Measurements from ENCODE around the gene IQCE. TPM values are rescaled to one million over a fixed set of nuclear protein-coding genes. Genes with fewer than 3 reads are reported as not detected.

IQCE gene
- total RNA-seq, 2 donors from 2014 or later, result 6.6 to 9.1 TPM

DNA sequence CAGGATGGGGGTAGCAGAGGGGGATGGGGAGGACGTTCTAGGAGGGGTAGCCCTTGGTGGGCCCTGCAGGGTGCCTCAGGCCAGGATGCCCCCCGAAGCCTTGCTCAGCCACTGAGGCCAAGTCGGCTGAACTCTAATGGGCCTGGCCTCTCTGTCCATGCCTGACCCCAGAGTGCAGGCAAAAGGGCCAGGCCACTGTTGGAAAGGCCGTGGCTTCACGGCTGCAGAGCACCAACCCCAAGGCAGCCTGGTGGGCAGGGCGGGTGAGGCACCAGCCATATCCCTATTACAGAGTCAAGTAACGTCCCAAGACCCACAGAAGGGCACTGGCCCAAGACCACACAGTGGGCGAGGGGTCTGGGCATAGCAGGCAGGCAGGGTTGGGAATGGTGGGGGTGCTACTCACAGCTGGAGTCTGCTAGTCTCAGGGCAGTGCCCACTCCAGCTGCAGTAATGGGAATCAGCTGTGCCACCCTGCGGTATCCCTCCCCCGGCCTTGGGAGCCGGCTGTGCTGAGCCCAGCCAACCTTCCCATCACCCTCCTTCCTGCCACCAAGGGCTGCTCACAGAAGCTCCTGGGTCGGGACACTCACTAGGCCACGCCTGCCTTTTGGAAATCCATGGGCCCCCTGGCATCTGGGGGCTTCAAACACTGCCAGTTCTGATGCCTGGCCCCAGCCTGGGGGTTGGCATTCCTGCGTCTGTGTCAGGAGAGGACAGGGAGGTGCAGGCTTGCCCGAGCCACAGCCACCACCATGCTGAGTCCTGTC lies 43.2 kb upstream of the IQCE start:
- peaks cover 0 to 45% of the 10 kb centered on the region in 2 donors for H3K4me1 ChIP-seq
- no peaks in the 10 kb centered on the region for H3K9me3 ChIP-seq
- no peak for DNase-seq (ENCODE audit: low spot score)
- TF ChIP-seq, protein P1, sequence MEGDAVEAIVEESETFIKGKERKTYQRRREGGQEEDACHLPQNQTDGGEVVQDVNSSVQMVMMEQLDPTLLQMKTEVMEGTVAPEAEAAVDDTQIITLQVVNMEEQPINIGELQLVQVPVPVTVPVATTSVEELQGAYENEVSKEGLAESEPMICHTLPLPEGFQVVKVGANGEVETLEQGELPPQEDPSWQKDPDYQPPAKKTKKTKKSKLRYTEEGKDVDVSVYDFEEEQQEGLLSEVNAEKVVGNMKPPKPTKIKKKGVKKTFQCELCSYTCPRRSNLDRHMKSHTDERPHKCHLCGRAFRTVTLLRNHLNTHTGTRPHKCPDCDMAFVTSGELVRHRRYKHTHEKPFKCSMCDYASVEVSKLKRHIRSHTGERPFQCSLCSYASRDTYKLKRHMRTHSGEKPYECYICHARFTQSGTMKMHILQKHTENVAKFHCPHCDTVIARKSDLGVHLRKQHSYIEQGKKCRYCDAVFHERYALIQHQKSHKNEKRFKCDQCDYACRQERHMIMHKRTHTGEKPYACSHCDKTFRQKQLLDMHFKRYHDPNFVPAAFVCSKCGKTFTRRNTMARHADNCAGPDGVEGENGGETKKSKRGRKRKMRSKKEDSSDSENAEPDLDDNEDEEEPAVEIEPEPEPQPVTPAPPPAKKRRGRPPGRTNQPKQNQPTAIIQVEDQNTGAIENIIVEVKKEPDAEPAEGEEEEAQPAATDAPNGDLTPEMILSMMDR (IDR thresholded peaks at IDR 0.05), result no peak
- no peak overlapping the region for H3K27ac ChIP-seq
- H3K4me3 ChIP-seq, result no peak overlapping the region
- no peaks in the 10 kb centered on the region for H3K36me3 ChIP-seq
- H3K27me3 ChIP-seq, result no peaks in the 10 kb centered on the region

DNA sequence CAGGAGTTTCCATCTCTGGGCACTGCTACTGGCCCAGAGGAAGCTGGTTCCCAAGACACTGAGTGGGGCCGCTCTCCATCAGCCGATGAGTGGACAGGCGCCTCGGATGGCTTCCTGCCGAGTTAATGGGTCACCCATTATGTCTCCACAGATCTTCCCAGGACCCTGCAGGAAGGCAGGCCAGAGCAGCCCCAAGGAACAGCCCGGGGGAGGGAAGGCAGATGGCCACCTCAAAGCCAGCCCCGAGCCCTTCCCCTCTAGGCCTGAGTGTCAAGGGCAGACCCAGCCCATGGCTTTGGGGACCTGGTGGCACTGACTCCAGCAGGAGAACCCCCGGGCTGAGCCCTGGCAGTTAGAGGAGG lies 42.6 kb upstream of the IQCE start:
- no peak for DNase-seq (ENCODE audit: low spot score)
- H3K27me3 ChIP-seq, result no peaks in the 10 kb centered on the region
- no peak overlapping the region for H3K4me3 ChIP-seq
- peaks cover 0 to 44% of the 10 kb centered on the region in 2 donors for H3K4me1 ChIP-seq
- H3K36me3 ChIP-seq, result no peaks in the 10 kb centered on the region
- TF ChIP-seq, protein P1 (IDR thresholded peaks at IDR 0.05), result no peak
- no peaks in the 10 kb centered on the region for H3K9me3 ChIP-seq
- H3K27ac ChIP-seq, result no peak overlapping the region

DNA sequence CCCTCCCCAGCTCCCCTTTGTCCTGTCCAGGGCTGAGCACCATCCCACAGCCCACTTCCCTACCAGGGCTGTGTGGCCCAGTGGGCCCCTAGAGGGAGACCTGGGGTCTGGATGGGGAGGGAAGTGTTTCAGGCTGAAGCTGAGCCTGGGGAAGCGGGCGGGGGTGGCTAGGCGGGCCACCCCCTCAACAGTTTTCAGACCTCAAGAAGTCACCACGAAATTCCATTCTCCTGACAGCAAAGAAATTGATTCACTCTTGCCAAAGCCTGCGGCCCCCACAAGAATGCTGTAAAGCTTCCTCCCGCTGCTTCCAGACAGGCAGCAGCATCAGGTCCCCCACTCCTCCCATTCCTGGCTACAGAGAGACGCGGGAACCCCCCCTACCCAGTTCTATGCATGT lies 41.8 kb upstream of the IQCE start:
- Histone ChIP-seq H3K27ac (no peak overlapping the region), H3K4me3 (no peak overlapping the region), H3K4me1 (peaks cover 0 to 44% of the 10 kb centered on the region in 2 donors), H3K36me3 (no peaks in the 10 kb centered on the region), H3K27me3 (no peaks in the 10 kb centered on the region), H3K9me3 (no peaks in the 10 kb centered on the region)
- no peak for DNase-seq (ENCODE audit: low spot score)
- TF ChIP-seq, protein P1 (IDR thresholded peaks at IDR 0.05), result no peak

DNA sequence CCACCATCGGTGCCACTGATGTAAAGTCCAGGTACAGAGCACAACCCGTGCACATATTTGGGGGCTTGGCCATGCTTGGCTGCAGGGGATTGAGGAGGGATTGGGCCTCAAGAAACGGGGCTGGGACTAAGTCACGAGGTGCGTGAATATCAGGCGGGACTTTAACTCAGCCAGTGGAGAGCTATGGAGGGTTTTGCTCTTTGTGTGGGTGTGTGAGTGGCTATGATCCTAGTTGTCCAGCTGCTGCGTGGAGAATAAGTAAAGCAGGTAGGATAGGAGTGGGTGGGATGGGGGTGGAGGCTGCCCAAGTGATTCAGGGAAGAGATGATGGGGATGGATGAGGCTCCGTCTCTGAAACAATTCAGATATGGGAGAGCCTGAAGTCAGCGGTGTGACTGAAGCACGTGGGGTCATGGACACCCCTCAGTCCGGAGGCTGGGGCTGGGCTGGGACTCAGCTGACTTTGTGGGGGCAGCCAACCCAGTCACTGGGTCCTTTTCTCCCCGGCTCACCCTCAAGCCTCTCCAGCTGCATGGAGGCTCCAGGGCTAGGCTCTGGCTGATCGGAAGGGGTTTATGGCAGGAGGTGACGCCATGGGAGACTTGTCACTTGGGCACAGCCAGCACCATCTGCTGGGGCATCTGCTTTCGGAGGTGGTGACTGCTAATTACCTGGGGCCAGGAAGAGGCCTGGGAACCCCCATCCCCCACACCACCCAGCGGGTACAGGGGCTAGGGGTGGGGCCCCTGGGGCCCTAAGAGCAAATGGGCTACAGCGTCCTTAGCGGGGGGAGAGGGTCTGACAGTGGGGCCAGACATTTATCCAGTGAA lies 40.9 kb upstream of the IQCE start:
- TF ChIP-seq, protein P1 (IDR thresholded peaks at IDR 0.05), result no peak
- no peak for DNase-seq (ENCODE audit: low spot score)
- peaks cover 0 to 45% of the 10 kb centered on the region in 2 donors for H3K4me1 ChIP-seq
- no peaks in the 10 kb centered on the region for H3K27me3 ChIP-seq
- no peak overlapping the region for H3K4me3 ChIP-seq
- no peaks in the 10 kb centered on the region for H3K36me3 ChIP-seq
- no peaks in the 10 kb centered on the region for H3K9me3 ChIP-seq
- no peak overlapping the region for H3K27ac ChIP-seq

DNA sequence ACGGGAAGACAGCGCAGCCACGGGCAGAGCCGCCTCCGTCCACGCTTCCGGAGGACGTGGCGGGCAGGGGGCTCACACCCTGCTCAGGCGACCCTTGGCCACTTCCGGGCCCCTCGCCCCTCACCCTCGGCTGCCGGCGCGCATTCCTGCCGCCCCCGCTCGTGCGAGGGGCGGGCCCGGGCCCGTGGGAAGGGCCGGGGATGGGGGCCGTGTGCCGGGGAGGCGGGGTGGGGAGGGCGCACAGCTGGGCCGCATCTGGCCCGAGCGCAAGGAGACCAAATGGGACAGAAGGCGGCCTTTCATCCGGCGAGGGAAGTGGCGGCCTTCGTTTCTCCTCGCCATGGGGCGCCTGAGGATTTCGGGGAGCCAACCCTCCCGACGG lies 40.1 kb upstream of the IQCE start:
- no peak for DNase-seq (ENCODE audit: low spot score)
- no peaks in the 10 kb centered on the region for H3K27me3 ChIP-seq
- H3K36me3 ChIP-seq, result no peaks in the 10 kb centered on the region
- H3K4me1 ChIP-seq, result peaks cover 0 to 53% of the 10 kb centered on the region in 2 donors
- H3K27ac ChIP-seq, result peak overlapping the region in 1 of 2 donors; percentile 48
- no peaks in the 10 kb centered on the region for H3K9me3 ChIP-seq
- peak overlapping the region in 1 of 2 donors; percentile 62 for H3K4me3 ChIP-seq
- TF ChIP-seq, protein P1 (IDR thresholded peaks at IDR 0.05), result no peak

Data from right atrium auricular region (tissue), 2 donors.